HG03442 (cell line): ENCODE results near the gene LTF.
"Not testable (repeated sequence)": the region's sequence is repeated elsewhere in the genome, so short reads cannot be mapped to it uniquely, and the experiment has no call there.

Experiments
- ATAC-seq: cut with Tn5 transposase; IDR thresholded peaks from one replicate; pipeline ENCODE4 v1.9.1; 2021; ENCODE audit warnings: mild to moderate bottlenecking, moderate library complexity; ENCODE audit not compliant: unreplicated experiment

The LTF gene

DNA sequence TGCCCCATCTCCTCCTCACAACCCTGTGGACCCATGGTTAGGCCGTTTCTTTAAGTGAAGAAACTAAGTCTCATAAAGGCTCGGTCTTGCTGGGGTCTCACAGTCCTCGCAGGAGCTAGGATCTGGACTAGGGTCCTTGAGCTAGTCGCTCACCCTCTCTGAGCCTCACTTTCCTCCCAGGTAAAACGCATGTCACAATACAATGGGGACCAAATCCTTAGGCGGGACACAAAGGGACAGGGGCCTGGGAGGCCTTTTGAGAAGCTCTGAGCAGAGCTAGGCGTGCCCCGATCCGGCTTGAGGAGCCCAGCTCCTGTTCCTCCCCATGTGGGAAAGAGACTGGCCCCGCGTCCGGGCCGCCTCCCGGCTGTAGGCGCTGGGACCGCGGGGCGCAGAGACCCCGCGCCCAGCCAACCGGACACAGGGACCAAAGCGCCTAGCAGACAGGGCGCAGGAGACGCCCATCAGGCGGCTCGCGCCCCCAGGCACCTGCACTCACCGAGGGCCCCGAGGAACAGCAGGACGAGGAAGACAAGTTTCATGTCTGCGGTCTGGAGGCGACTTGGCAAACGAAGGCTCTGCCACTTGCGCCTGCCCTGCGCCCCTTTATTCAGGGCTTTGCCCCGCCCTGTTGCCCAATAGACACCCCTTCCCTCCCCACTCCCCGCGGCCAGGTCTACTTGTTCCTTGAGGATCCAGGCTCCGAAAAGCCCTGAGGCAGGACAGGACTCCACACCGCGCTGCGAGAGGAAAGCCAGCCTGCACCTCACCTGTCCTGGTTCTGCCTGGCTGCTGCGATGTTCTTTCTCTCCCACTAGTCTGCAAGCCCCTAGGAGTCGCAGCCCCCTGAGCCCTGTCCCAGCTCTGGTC lies at the start of gene LTF:
LTF (minus strand) TSS at position 580 of the 870 bp plus-strand sequence; CDS start at position 542, 38 bp downstream.
- no peak for ATAC-seq

GRCh38 chr3:46512191-46512749 lies 47.6 kb upstream of the LTF start:
- ATAC-seq, result no peak

DNA sequence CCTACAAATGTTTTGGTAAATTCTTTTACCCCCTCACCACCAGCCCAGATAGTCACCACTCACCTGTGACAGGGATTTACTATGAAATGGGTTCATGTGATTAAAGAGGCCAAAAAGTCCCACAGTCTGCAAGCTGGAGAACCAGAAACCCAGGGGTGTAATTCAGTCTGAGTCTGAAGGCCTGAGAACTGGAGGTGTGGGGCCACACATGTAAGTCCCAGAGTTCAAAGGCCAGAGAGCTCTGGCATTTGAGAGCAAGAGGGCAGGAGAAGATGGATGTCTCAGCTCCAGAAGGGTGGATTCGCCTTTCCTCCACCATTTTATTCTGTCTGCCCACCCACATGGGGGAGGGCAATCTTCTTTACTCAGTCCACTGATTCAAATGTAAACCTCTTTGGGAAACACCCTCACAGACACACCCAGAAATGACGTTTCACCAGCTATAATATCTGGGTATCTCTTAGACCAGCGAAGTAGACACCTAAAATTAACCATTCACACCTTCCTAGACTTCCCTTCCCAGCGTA lies 45.0 kb upstream of the LTF start:
- no peak for ATAC-seq

GRCh38 chr3:46508850-46509591 lies 44.3 kb upstream of the LTF start:
- no peak for ATAC-seq

- no peak for ATAC-seq
Observed at GRCh38 chr3:46506526-46506925, 41.8 kb upstream of the LTF start.

DNA sequence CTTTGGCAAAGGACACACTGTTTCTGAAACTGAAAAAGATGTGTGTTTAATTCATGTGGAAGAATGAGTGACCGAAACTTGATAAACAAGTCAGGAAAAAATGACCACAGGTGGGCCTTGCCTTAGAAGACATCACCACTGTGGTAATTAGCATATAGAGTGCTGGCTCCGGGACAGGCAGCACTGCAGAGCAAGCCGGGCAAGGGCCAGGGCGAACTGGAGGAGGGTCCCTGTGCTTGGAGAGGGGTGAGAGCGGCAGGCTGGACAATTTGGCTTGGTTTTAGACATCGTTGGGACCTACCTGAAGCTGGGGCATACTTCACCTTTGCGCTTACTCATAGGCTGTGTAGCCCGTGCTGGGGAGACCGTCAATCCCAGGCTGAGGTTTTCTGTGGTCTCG lies 41.2 kb upstream of the LTF start:
- no peak for ATAC-seq

GRCh38 chr3:46504789-46505188 lies 40.1 kb upstream of the LTF start:
- no peak for ATAC-seq

- ATAC-seq, result no peak
Observed at GRCh38 chr3:46503200-46503874, 38.6 kb upstream of the LTF start.

GRCh38 chr3:46501702-46502101 lies 37.0 kb upstream of the LTF start:
- ATAC-seq, result no peak

DNA sequence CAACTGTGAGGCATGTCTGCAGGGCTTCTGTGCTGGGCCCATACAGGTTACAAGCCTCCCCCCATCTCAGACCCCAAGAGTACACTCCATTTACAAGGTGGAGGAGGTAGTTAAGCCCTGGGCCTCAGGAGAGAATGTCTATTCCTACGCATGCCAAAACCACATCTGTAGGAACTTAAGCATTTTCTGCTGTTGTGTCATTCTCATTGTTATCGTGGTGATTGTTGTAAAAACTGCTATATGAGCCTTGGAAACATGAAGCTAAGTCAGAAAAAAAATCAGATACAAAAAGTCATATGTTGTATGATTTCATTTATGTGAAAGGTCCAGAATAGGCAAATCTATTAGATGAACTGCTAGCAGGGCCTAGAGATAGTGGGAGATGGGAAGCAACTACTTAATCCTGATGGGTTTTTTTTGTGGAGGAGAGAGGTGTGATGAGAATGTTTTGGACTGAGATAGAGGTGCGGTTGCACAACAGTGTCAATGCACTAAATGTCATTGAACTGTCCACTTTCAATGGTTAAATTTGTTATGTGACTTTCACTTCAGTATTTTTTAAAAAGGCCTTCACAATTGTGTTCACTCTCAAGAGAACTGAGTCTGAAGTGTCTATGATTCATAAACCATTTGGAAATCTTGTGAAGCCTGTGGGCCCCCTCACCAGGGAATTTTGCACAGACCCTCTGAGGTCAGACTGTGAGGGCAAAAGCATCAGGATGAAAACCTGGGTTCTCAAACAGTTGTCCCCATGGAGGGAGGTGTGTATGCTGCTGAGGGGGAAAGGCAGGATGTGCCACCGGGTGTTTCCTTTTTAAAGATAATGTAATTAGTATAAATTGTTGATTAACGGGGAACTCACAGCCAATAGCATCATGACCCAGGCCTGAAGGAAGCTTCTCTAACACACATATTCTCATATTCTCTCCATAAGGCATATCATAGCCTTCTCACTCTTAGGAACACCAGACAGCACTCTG lies 36.2 kb upstream of the LTF start:
- ATAC-seq, result no peak

DNA sequence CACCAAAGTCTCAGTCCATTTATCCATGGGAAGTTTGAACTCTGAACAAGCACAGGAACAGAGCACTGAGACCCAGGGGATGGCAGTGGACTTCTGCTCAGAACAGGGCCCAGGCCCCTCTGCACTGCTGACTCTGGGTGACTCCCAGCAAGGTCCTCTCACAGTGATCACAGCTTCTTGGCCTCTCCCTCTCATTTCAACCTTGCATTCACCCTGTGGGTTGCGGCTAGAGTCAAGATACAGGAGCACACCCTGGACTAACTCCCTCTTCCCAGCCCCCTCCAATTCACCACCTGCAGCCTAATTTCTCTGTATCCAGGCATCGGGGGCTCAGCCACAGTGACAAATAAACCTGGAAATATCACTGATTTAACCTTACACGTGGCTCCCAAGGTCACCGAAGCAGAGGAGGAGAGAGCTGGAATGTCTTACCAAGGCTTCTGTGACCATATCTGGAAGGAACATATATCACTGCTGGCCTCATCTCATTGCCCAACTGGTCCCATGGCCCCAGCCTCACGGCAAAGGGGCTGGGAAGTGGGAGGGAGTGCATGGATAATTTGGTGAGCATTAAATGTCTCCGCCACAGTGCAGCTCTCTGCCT lies 34.3 kb upstream of the LTF start:
- no peak for ATAC-seq

DNA sequence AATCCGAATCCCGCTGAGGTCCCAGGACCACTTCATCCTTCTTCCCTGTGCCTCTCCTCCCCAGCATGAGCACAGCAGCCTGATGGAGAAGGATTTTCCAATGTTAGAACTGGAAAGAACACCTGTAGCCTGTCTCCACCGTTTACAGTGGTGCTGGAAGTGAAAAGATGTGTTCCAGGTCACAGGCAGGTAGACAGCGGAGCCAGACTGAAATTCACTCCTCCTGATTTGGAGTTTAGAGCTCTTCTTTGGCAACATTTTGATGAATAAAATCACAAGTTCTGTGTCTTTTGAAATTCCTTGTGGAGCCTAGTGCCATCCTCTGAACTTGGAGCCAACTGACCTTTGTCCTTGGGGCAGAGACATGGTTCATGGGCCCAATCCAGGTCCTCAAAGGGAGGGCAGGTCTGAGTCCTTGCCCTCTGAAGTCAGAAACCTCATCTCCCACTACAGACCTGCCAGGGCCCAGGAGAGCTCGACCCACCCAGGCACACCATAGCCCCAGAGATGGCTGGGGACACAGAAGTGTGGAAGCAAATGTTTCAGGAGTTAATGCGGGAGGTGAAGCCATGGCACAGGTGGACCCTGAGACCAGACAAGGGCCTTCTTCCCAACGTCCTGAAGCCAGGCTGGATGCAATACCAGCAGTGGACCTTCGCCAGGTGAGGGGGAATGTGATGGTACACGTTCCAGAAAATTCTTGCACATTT lies 33.0 kb upstream of the LTF start, which contains the start of gene RTP3:
RTP3 (plus strand) TSS at position 421 of the 710 bp plus-strand sequence; CDS start at position 508, 87 bp downstream.
- ATAC-seq, result no peak

DNA sequence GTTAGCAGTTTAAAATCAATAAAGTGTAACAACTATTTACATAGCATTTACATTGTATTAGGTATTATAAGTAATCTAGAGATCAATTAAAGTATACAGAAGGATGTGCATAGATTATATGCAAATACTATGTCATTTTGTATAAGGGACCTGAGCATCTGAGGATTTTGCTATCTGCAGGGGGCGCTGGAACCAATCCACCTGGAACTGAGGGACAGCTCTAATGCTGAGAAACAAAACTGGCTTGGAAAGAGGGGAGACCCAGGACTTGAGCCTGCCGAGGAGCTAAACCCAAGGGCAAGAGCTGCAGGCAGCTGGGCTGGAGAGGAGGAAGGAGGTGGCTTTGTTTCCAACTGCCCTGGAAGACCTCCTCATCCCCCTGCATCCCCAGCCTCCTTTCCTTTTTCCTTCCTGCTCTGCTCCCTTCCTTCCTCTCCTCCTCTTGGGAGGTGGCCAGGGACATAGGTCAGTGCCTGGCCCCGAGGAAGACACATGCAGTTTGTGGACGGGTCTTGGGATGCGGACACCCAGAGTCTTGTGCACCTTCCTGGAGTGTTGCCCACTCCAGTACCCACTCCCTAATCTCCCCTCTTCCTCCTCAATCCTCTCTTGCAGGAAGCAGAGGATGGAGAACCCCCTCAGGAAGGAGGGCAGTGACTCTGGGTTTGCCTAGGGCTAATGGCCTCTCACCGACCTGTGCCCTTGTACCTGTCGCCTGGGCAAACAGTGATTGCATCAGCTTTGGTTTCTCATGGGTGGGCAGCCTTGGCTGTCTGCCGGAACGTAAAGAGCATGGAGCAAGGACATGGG lies 32.2 kb upstream of the LTF start:
- no peak for ATAC-seq

DNA sequence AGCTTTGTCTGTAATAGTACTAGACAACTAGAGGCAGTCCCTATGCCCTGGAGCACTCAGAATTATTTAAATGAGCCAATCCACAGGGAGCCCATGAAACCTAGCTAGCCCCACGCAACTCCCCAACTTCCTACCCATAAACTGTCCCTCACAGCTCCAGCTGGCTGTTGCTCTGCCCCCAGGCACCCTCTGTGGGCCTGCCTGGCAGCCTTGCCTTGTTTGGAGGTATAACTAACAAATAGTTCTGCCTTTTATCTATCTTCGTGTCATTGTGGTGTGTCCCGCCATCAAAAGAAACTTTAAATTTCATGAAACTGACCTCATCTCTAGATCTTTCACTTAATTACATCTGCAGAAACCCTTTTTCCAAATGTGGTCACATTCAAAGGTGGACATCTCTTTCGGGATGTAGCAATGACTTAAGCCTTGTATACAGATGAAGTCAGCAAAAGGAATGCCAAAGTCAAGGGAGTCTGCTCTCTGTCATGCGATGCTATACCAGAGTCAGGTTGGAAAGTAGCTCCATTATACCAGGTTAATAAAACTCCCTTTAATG lies 31.3 kb upstream of the LTF start:
- no peak for ATAC-seq

DNA sequence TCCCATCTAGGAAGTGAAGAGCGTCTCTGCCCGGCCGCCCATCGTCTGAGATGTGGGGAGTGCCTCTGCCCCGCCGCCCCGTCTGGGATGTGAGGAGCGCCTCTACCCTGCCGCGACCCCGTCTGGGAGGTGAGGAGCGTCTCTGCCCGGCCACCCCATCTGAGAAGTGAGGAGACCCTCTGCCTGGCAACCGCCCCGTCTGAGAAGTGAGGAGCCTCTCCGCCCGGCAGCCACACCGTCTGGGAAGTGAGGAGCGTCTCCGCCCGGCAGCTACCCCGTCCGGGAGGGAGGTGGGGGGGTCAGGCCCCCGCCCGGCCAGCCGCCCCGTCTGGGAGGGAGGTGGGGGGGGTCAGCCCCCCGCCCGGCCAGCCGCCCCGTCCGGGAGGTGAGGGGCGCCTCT lies 29.8 kb upstream of the LTF start:
- not testable (repeated sequence) for ATAC-seq

DNA sequence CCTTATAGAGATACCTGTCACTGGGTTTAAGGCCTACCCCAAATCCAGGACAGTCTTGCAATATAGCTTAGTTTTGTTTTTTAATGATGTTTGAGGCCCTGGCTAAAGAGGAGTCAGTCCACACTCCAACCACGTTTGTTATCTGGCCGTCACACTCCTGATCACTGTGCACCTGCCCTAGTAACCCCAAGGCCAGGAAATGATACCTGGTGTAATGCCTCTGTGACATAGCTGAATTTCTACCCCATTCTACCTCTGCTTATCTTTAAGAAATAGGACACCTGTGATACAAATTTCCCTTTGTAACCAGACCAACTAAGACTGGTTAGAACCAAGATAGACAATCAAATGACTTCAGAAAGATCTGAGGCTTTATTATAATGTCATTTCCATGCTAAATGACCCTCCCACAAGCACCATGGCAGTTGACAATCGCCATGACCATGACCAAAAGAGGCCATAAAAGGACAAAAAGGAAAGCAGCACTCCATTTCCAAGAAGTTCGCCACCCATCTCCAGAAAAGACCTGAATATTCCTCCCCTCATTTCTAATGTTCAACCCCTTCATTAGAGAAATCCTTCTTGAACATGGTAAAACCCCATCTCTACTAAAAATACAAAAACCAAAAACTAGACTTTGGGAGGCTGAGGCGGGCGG lies 28.3 kb upstream of the LTF start:
- ATAC-seq, result no peak
